ENCODE data around the gene MPG.

The MPG gene

DNA sequence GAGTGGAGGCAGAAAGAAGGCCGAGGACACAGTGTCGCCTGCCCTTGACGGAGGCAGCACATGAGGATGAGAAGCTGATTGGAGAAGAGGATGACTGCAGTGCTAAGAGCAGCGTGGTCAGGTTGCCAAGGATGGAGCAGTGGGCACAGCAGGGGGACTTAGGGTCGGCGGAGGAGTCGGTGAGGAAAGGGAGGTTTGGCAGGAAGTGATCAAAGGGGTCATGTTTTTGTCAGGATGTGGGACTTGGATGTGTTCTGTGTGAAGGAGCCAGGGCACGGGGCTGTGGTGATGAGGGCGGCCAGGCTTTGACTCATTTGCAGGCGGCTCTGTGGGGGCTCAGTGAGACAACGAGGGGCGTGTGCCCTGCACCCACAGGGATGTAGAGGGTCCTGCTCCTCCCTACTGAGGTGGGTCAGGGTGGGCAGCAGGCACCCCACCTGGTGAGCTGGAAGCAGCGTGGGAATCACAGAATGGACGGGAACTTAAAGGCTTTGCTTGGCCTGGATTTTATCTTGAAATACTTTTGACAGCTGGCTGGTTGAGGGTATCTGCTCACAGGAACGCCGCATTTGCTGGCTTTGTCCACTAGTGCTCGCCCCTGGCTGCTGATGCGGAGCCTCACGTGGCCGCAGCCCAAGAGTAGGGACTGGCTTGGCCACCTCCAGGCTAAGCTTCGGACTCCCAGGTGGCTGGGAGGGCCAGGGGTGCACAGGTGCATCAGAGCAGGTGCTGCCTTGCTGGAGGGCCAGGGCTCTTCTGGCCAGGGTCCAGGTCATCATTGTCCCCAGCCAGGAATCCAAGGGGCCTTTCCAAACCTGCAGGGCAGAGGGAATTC, 6.0 kb downstream of the MPG start:
- DNase-seq (ENCODE audit: low read depth in 2 of 2) = no peak

DNA sequence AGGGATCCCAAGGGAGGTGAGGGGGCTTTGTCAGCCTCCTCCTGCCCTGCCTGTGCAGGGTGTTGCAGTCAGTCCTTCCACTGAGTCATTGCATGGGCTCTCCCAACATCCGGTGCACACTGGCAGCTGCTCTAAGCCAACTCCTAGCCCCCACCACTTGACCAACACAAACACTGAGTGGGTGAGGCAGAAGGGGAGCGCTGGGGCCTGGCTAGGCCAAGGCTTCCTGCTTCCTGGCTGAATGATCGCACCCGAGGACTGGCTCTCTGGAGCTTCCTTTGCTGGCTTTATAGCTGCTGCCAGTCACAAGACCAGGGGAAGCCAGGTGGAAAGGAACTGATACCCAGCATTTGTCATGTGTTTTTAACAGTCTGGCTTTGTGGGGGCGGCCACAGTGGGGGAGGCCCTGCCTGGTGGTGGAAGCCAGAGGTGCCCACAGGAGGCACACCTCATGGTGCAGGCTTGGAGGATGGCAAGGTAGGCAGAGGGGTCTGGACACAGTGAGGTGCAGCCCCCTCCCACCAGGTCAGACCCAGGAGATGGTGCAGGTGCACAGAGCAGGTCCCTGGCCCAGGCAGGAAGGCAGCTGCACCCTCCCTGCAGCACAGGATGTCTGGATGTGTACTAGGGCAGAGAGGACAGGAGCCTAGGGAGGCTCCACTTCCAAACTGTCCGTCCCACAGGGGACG, 6.8 kb downstream of the MPG start:
- peak; percentile 26 to 43 for DNase-seq (ENCODE audit: low read depth in 2 of 2)

DNA sequence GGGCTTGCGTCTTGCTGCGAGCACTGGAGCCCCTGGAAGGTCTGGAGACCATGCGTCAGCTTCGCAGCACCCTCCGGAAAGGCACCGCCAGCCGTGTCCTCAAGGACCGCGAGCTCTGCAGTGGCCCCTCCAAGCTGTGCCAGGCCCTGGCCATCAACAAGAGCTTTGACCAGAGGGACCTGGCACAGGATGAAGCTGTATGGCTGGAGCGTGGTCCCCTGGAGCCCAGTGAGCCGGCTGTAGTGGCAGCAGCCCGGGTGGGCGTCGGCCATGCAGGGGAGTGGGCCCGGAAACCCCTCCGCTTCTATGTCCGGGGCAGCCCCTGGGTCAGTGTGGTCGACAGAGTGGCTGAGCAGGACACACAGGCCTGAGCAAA, 7.4 kb downstream of the MPG start:
- DNase-seq (ENCODE audit: low read depth in 2 of 2) = no peak

DNA sequence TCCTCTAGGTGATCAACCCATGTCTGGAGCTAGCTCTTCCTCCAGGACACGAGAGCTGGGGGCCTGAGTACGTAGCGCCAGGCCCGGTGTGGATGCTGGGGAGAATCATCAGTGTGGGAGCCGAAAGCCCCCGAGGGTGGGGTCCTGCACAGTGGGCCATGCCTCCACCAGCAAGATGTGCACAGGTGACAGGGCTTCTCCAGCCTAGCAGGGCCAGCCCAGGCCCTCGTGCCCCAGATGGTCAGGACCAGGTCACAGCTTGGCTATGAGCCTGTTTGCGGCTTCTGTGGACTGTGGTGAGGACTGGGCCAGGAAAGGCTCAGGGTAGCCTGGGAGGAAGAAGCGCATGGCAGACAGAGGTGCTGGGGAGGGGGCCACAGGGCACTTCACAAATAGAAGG, 7.8 kb downstream of the MPG start:
- DNase-seq (ENCODE audit: low read depth in 2 of 2) = no peak

DNA sequence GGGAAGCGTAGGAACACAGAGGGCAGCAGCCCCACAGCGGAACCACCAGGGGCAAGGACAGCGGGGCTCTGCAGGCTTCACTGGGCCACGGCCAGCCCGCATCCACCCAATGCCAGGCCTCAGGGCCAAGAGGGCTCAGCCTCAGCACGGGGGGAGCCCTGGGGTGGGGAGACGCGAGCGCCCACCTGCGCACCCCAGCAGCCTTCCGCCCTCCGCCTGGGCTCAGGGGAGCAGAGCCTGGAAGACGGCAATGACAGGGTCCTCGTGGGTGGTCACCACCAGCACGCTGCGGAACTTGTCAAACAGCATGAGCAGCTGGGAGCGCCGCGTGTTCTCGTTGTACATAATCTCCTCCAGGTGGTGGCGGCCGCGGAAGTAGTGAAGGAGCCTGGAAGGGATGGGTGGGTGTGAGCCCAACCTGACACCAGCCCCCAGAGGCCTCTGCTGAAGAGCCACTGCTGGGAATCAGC, 8.5 kb downstream of the MPG start:
- DNase-seq (ENCODE audit: low read depth in 2 of 2) = no peak

DNA sequence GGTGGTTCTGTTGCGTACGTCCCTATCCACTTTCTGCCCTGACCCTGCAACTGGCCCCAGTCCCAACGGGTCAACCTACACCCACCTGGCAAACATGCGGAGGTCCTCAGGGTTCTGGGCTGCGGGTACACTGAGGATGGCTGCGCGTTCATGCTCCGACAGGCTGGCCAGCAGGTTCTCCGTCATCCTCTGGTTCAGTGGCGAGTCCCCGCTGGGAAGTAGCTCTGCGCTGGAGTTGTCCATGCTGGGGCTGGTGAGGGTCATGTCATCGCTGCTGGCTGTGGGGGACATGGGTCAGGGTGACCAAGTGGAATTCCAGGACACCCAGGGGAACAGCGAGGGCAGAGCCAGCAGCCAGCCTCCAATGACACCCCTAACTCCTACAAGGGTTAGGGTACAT, 10.6 kb downstream of the MPG start:
- no peak for DNase-seq (ENCODE audit: low read depth in 2 of 2)

DNA sequence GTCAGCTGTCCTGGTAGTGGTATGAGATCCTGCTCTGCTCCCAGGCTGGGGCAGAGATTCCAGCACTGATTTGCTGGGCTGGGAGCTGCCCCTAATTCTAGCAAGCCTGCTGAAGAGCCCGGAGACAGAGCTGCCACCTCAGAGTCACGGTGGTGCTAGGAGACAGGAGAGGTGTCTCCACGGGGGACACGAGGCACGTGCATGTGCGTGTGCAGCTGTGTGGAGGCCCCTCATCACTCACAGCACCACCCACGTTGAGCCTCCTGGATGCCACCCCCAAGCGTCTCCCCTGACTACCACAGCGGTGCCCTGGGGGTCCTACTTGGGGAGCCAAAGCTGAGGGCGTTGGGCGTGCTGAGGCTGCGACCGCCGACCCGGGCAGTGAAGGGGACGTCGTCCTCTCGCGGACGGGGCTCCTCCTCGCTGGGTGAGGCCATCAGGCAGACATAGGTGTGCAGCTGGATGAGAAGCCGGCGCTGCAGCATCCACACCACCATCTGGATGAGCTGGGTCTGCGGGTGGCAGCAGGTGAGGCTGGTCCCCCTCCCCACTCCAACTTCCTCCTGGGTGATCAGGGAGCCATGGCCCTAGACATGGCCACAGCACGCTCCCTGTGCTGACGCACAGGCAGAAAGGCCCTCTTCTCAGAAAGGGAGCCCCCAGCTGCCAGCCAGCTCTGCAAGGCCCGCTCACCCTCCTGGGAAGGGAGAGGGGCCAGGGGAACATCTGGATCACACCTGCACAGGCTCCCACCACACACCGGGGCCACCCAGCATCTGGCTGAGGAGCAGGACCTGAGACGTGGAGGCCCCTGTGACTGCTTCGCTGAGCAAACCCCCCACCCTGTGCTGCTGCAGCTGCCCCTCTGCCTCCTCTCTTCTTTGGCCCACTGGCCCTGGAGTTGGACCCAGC, 11.6 kb downstream of the MPG start:
- DNase-seq (ENCODE audit: low read depth in 2 of 2) = no peak

DNA sequence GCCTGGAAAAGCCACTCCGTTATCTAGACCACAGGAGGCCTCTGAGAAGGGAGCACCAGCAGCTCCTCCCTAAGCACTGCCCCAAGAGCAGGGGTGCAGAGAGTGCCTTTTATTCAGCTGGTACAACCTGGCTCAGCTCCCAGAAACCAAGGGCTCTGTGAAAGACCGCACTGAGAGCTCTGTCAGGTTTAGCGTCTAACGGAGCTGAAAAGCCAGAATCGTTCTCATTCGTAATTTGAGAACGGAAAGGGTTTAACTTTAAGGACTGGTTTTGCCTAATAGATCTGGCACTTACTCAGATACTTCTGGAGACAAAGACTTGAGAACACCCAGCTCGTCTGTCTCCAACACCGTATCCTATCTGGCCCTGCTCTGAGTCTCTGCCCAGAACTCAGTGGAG, 13.5 kb downstream of the MPG start:
- DNase-seq (ENCODE audit: low read depth in 2 of 2) = no peak

DNA sequence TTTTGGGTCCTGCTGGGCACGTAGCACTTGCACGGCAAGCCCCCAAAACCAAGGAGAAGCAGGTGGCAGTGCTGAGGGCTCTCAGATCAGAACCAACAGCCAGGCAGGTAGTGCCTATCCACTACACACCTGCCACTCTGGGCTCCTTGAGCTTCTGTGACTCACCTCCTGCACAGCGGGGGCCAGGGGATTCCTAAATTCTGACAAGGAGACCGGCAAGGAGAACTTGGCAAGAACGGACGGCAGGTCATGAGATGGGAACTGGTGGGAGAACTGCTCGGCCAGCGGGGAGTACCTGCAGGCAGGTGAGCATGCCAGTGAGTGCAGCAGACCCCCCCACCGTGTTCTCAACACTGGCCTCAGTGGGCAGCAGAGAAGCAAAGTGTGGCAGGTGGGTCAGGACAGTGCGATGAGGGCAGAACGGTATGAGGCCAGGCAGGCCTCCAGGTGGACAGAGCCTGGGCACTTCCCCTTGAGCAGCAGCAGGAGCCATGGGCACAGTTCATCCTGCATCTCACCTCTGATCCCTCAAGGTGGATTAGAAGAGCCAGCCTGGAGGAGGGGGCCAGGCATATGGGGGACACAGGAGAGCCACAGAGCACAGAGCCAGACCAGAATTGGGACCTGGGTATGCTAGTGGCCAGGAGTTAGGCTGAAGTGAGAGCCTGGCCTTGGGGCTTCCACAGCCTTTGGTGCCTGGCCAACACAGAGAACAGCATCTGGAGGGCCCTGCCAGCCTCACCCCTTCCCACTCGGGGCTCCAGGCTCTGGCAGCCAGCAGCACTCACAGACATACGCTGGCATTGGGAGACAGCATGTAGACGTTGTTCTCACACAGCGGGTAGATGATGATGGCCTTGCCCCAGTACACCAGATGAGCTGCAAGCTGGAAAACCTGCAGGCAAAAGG, 14.7 kb downstream of the MPG start:
- no peak for DNase-seq (ENCODE audit: low read depth in 2 of 2)

DNA sequence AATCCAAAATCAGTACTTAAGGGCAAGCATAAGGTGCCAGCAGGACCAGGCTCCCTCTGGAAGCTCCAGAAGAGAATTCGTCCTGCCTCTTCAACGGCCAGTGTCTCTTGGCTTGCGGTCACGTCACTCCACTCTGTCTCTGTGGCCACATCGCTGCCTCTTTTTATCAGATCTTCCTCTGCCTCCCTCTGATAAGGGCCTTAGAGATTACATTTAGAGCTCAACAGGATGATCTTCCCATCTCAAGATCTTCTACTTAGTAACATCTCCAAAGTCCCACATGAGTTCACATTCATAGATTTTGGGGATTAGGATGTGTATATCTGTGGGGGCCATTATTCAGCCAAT, 16.9 kb downstream of the MPG start:
- no peak for DNase-seq (ENCODE audit: low read depth in 2 of 2)

DNA sequence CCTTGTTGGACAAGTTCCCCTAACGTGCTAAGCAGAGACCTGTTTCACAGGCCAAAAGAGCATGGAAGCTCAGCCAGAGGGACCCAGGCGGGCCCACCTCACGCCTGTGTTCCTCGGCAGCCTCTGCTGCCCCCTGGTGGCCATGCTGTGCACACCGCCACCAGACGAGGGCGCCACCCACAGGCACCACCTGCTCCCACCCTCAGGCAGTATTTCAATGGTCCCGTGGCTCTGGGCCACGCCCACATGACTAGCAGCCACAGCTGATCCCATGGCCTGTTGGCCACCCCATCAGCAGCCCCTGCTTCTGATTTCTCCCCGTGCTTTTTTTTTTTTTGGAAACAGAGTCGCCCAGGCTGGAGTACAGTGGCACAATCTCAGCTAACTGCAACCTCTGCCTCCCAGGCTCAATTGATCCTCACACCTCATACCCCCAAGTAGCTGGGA, 18.9 kb downstream of the MPG start:
- peak; percentile 68 to 82 for DNase-seq (ENCODE audit: low read depth in 2 of 2)

DNA sequence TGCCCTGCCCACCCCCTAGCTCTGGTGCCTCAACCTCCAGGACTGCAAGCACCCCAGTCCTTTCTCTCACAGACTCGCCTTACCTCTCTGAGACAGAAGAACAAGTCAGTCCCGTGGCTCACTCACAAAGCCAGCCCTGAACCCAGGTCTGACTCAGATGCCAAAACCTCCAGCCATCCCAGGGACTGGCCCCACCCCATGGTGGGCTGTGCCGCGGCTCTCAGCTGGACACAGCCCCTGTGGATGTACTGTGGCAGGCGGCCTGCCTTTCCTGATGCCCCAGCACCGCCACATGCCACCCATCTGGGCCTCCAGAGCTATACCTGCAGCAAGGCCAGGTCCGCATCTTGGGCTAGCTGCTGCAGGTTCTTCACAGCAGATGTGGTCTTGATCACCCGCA, 19.8 kb downstream of the MPG start:
- no peak for DNase-seq (ENCODE audit: low read depth in 2 of 2)

DNA sequence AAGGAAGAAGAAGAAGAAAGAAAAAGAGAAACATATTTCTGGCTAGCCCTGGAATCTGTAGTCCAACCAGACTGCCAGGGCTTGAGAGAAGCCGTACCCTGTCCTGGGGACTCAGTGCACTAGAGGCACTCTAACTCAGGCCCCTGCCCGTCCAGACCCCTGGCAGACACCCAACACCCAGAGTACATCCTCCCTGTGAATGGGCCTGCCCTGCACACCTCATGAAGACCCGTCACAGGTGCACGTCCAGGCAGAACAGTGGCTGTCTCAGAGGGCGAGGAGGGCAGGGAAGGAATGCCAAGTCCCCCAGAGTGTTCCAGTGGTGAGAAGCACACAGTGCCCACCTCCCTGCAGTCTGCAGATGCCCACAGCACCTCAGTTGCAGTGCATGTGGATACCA, 23.0 kb downstream of the MPG start:
- DNase-seq (ENCODE audit: low read depth in 2 of 2) = no peak

DNA sequence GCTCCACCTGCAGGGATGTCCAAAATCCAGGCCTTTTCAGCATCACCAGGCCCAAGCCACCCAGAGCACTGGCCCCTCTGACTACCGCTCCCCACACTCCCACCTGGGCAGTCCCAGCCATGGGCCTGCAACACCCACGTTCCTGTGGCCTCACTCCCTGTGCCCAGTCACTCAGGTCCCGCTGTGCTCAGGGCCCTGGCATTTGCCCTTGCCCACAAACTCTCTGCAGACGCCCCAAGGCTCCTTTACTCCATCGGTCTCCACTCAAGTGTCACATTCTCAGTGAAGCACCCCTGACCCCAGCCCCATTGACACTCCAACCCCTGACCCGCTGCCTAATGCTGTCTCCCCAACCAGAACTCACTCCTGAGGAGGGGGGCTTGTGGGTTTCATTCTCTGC, 23.6 kb downstream of the MPG start:
- DNase-seq (ENCODE audit: low read depth in 2 of 2) = no peak

DNA sequence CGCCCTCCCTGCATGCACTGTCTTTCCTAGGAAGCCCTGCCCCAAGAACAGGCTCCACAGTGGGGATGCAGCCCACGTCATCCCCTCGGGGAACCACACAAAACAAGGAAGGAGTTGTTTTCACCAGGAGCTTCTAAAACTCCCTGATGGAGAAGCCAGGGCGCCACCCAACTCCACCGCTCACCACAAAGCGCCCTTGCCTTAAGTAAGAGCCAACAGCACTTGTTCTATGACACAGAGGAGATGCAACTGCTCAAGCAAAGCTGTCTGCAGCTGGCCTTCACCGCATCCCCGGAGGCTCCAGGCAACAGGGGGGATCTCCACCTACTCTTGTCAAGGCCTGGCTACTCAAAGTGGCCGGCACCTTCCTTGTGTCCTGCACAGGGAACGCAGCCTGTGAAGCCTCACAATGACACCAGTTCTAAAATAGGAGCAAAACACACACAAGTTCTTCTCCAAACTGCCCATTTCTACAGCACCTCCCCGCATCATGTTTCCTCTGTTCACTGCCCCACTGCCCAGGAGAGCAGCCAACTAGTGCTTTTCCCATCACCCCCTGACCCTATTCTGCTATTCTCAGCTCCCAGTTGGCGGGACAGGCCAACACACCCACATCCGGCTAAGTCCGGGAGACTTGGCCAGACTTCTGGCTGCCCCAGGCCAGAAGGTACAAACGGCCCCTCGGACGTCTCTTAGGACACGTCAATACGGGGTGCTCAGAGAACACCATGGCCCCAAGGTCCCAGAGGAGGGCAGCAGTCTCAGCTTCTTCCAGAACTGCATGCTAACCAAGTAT, 24.2 kb downstream of the MPG start:
- DNase-seq (ENCODE audit: low read depth in 2 of 2) = no peak

DNA sequence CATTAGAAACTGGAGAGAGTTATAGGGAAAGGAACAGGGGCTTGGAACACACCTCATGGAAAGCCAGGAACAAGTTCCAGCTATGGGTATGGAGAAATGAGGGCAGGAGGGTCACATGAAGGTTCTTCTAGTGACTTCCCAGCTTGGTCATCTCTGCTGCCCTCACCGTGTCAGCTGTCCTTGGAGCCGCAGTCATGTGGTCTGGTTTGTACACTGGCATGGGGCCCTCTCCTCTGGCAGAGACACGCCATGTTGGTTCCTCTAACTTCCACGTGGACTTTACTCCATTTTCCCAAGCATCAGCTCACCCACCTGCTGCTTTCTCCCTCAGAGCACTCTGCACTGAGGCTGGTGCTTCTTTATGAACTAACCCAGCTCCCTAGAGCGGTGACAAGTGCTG, 26.3 kb downstream of the MPG start:
- no peak for DNase-seq (ENCODE audit: low read depth in 2 of 2)

DNA sequence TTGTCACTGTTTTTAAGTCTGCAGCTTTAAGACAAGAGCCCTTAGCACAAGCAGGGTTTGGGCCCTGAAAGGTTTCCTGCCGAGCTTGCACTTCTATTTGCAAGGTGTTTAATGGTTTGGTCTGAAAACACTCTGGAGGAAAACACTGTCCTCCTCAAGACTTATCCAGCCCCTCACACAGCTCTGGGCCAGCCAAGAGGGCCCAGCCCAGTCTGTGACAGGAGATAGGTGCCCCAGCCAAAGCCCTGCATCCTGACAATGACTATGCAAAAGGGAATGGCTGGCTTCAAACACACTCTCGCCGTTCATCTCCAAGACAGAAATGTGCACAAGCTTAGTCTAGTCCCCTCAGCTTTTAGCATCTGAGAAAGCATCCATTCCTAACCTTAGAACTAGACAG, 26.9 kb downstream of the MPG start:
- DNase-seq (ENCODE audit: low read depth in 2 of 2) = no peak

DNA sequence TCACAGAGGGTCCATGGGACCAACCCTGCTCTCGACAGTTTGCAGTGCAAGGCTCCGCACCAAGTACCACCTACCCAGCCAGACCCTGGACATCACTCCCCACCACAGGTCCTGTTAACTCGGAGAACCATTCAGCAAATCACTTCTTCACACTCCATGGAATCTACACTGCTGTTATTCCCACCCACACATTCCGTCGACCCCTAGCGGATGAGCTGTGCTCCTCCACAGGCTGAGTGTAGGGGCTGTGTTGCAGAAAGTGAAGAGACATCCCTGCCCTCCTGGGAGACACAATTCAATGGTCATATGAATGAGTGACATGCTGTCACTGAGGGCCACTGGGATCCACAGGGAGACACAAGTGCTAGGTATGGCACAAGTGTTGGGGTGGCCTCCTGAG, 27.5 kb downstream of the MPG start:
- DNase-seq (ENCODE audit: low read depth in 2 of 2) = no peak

DNA sequence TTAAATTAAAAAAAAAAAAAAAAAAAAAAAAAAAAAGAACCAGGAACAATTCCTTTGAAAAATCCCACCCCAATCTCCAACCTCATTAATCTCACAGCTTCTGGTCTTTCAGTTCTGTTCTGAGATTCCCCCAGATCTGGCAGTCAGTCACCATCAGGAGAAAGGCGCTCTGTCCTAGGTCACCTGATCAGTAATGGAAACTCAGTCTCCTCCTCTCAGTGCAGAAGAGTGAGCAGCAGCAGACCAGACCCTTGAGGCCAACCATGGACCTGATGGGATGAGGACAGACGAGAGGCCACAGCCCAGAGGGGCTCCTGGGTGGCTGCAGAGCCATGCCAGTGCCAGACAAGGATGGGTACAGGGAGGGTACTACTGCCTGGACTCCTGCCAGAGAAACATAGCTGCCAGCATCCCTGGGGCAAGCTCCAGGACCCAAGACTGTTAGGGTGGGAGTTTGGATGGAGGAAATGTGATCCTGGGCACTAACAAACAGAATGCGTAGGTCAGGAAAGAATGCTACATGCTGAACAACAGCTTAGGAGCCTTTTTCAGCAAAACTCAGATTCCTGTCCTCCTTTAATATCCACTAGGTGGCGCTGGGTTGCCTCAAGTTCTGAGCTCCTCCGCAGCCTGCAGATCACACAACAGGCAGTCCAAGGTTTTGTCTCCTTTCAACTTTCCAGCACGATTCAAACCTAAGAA, 28.7 kb downstream of the MPG start:
- DNase-seq (ENCODE audit: low read depth in 2 of 2) = peak in 1 of 2 experiments; percentile 20

Measured in stimulated activated CD4-positive, alpha-beta T cell treated with anti-CD3 and anti-CD28 coated beads, Interleukin-12 subunit alpha, Interleukin-12 subunit beta, amount 100 ng/mL, for 24 hours (primary cell).